ENCODE data around the gene ARFGAP1. TPM values are rescaled to one million over a fixed set of nuclear protein-coding genes. Genes with fewer than 3 reads are reported as not detected.

Gene ARFGAP1
- polyA plus RNA-seq, 1 donor (not counting 4 experiments of a cell fraction or from before 2014, with no cell fraction given): 31.5 TPM

DNA sequence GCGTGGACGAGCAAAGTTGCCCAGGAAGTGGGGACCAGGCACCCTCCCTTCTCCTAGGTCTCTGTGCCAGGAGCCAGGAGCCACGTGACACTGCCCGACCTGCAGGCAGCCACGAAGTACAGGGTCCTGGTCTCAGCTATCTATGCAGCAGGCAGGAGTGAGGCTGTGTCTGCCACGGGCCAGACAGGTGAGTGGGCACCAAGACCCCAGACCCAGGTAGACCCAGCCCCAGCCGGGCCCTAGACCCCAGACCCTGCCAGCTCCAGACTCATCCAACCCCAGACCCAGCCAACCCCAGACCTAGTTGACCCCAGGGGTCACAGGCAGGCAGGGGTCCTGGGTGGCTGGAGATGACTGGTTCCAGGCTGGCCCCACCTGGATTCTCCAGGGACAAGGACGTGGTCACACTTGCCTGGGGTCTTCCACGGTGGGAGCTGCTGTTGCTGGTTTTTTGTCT, 41.4 kb downstream of the ARFGAP1 start:
- Histone ChIP-seq H3K4me2 (ENCODE audit: control insufficient read depth, extremely low read depth, insufficient read depth, low read depth, low read length) (no peak overlapping the region), H3K79me2 (ENCODE audit: control insufficient read depth, insufficient read depth, low read length) (no peaks in the 10 kb centered on the region), H3K4me1 (ENCODE audit: control insufficient read depth, extremely low read depth, insufficient read depth, low read length) (no peaks in the 10 kb centered on the region), H4K20me1 (ENCODE audit: control insufficient read depth, extremely low read depth, insufficient read depth, low read length) (no peaks in the 10 kb centered on the region), H3K27me3 (ENCODE audit: control insufficient read depth, extremely low read depth, insufficient read depth, low read length) (peaks cover 10% of the 10 kb centered on the region), H3K27ac (ENCODE audit: control insufficient read depth, insufficient read depth, low read length) (no peak overlapping the region), H3K4me3 (ENCODE audit: control insufficient read depth in 2 of 3, extremely low read depth in 1 of 3, insufficient read depth in 2 of 3, low read depth in 1 of 3, low read length in 3 of 3) (no peak overlapping the region), H3K9me3 (ENCODE audit: control insufficient read depth, low read depth, low read length) (no peaks in the 10 kb centered on the region), H3K9ac (ENCODE audit: control insufficient read depth, extremely low read depth, insufficient read depth, low read length) (no peak overlapping the region), H2AFZ (ENCODE audit: control insufficient read depth, low read length) (no peak overlapping the region), H3K9me1 (ENCODE audit: control insufficient read depth, extremely low read depth, insufficient read depth, low read length) (no peaks in the 10 kb centered on the region), H3K36me3 (ENCODE audit: control insufficient read depth in 2 of 2, extremely low read depth in 1 of 2, insufficient read depth in 2 of 2, low read length in 2 of 2) (no peaks in the 10 kb centered on the region)
- DNase-seq (ENCODE audit: low read depth, low spot score) (no peak), FAIRE-seq (no peak)
- TF ChIP-seq, protein P1, sequence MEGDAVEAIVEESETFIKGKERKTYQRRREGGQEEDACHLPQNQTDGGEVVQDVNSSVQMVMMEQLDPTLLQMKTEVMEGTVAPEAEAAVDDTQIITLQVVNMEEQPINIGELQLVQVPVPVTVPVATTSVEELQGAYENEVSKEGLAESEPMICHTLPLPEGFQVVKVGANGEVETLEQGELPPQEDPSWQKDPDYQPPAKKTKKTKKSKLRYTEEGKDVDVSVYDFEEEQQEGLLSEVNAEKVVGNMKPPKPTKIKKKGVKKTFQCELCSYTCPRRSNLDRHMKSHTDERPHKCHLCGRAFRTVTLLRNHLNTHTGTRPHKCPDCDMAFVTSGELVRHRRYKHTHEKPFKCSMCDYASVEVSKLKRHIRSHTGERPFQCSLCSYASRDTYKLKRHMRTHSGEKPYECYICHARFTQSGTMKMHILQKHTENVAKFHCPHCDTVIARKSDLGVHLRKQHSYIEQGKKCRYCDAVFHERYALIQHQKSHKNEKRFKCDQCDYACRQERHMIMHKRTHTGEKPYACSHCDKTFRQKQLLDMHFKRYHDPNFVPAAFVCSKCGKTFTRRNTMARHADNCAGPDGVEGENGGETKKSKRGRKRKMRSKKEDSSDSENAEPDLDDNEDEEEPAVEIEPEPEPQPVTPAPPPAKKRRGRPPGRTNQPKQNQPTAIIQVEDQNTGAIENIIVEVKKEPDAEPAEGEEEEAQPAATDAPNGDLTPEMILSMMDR (optimal IDR thresholded peaks at IDR 0.05 in 1 of 3, IDR thresholded peaks at IDR 0.05 in 1 of 3, conservative IDR thresholded peaks at IDR 0.05 in 1 of 3; ENCODE audit: extremely low read depth in 1 of 3, insufficient read depth in 2 of 3, low read length in 3 of 3): no peak
- TF ChIP-seq EZH2 (IDR thresholded peaks at IDR 0.05; ENCODE audit: low read length): no peak
- dilution Hi-C loops (cut with MboI; ENCODE audit: extremely low pct_ligation_motif_present, low sequenced_read_pairs): no loop called here

DNA sequence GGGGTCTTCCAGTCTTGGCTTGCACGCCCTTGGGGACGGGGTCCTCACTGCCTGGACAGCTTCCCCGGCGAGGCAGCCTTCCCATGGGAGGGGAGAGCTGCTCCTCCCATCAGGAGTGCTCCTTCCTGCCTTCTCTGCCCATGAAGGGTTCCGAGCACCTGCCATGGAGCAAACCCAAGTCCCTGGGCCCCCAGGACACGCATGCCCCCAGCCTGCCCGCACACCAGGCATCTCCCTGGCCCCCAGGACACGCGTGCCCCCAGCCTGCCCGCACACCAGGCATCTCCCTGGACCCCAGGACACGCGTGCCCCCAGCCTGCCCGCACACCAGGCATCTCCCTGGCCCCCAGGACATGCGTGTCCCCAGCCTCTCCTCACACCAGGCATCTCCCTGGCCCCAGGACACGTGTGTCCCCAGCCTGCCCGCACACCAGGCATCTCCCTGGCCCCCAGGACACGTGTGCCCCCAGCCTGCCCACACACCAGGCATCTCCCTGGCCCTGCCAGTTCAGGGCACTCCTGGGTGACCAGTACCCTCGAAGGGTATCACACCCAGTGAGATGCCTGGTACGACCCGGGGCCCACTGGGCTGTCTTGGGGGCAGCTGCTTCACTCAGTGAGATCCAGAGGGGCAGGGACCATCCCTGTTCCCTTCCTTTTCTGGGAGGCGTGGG, 42.1 kb downstream of the ARFGAP1 start:
- DNase-seq (ENCODE audit: low read depth, low spot score): no peak
- Histone ChIP-seq H3K4me2 (ENCODE audit: control insufficient read depth, extremely low read depth, insufficient read depth, low read depth, low read length) (no peak overlapping the region), H2AFZ (ENCODE audit: control insufficient read depth, low read length) (no peak overlapping the region), H3K4me3 (ENCODE audit: control insufficient read depth in 2 of 3, extremely low read depth in 1 of 3, insufficient read depth in 2 of 3, low read depth in 1 of 3, low read length in 3 of 3) (no peak overlapping the region), H3K36me3 (ENCODE audit: control insufficient read depth in 2 of 2, extremely low read depth in 1 of 2, insufficient read depth in 2 of 2, low read length in 2 of 2) (no peaks in the 10 kb centered on the region), H3K27me3 (ENCODE audit: control insufficient read depth, extremely low read depth, insufficient read depth, low read length) (peaks cover 8% of the 10 kb centered on the region), H3K9ac (ENCODE audit: control insufficient read depth, extremely low read depth, insufficient read depth, low read length) (no peak overlapping the region), H3K9me1 (ENCODE audit: control insufficient read depth, extremely low read depth, insufficient read depth, low read length) (no peaks in the 10 kb centered on the region), H3K4me1 (ENCODE audit: control insufficient read depth, extremely low read depth, insufficient read depth, low read length) (no peaks in the 10 kb centered on the region), H4K20me1 (ENCODE audit: control insufficient read depth, extremely low read depth, insufficient read depth, low read length) (no peaks in the 10 kb centered on the region), H3K79me2 (ENCODE audit: control insufficient read depth, insufficient read depth, low read length) (no peaks in the 10 kb centered on the region), H3K9me3 (ENCODE audit: control insufficient read depth, low read depth, low read length) (no peaks in the 10 kb centered on the region), H3K27ac (ENCODE audit: control insufficient read depth, insufficient read depth, low read length) (no peak overlapping the region)
- FAIRE-seq: no peak
- TF ChIP-seq, protein P1 (optimal IDR thresholded peaks at IDR 0.05 in 1 of 3, IDR thresholded peaks at IDR 0.05 in 1 of 3, conservative IDR thresholded peaks at IDR 0.05 in 1 of 3; ENCODE audit: extremely low read depth in 1 of 3, insufficient read depth in 2 of 3, low read length in 3 of 3): no peak
- TF ChIP-seq EZH2 (IDR thresholded peaks at IDR 0.05; ENCODE audit: low read length): no peak
- dilution Hi-C loops (cut with MboI; ENCODE audit: extremely low pct_ligation_motif_present, low sequenced_read_pairs): no loop called here
